Omental fat pad (tissue), 4 donors: ENCODE measurements around the gene CHST1. TPM values are rescaled to one million over a fixed set of nuclear protein-coding genes. Genes with fewer than 3 reads are reported as not detected.

Source experiments
- ATAC-seq: fragments of 150-250 bp; one replicate; pipeline ENCODE4 v1.9.1; 2016; ENCODE audit warnings: mild to moderate bottlenecking, moderate library complexity; ENCODE audit not compliant: low FRiP score
- DNase-seq: peaks from one replicate; pipeline ENCODE4 v3.0.0-alpha.2; 2019; ENCODE audit warnings: low spot score
- total RNA-seq, 4 donors: library from RNA; depleted of rRNA; stranded (reverse); fragments of >200 nt; gene quantifications; one replicate each; pipeline ENCODE4 v1.1.0, GENCODE V29; 2016
- TF ChIP-seq, protein P1 (sequence below), 3 donors: fragments of 450-650 bp; IDR thresholded peaks; one replicate each; pipeline ENCODE4 v1.5.1; 2016 to 2017; ENCODE audit warnings: antibody characterized with exemption in 3 of 3, mild to moderate bottlenecking in 3 of 3, moderate library complexity in 2 of 3

Gene CHST1
- total RNA-seq, 4 donors from 2014 or later: 0.37 to 8.4 (median 2.7) TPM

DNA sequence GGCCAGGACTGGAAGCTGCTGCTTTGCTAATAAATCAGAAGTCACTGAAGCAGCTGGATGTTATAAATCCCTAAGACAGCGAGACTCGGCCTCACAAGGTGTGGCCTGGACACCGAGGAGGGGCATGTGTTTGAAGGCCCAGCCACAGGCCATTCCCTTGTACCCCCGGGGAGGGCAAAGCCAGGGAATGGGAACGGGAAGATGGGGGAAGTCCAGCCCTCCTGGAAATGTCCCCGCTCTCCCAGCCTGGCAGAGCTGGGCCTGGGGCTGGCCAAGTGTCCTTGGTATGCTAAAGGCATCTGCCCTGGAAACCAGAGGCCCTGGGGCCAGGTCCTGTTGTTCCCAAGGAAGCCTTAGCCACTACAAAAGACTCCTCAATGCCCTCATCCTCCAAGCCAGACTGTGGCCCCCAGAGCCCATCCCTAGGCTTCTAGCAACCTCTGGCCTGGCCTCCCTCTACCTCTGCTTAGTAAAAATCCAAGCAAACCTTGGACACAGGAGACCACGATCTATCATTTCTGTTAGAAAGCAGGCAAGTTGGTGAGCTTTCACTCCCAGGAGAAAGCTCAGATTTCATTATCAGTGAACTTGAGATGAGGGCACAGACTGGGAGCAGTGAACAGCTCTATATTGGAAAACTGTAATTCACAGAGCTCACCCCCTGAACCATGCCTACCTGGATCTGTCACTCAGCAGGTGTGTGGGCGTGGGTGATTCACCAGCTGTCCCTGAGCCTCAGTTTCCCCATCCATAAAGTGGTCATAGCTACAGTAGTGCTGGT is 11.0 kb downstream of the CHST1 start:
- DNase-seq (no peak), ATAC-seq (no peak)
- TF ChIP-seq, protein P1, sequence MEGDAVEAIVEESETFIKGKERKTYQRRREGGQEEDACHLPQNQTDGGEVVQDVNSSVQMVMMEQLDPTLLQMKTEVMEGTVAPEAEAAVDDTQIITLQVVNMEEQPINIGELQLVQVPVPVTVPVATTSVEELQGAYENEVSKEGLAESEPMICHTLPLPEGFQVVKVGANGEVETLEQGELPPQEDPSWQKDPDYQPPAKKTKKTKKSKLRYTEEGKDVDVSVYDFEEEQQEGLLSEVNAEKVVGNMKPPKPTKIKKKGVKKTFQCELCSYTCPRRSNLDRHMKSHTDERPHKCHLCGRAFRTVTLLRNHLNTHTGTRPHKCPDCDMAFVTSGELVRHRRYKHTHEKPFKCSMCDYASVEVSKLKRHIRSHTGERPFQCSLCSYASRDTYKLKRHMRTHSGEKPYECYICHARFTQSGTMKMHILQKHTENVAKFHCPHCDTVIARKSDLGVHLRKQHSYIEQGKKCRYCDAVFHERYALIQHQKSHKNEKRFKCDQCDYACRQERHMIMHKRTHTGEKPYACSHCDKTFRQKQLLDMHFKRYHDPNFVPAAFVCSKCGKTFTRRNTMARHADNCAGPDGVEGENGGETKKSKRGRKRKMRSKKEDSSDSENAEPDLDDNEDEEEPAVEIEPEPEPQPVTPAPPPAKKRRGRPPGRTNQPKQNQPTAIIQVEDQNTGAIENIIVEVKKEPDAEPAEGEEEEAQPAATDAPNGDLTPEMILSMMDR (IDR thresholded peaks at IDR 0.05): no peak

DNA sequence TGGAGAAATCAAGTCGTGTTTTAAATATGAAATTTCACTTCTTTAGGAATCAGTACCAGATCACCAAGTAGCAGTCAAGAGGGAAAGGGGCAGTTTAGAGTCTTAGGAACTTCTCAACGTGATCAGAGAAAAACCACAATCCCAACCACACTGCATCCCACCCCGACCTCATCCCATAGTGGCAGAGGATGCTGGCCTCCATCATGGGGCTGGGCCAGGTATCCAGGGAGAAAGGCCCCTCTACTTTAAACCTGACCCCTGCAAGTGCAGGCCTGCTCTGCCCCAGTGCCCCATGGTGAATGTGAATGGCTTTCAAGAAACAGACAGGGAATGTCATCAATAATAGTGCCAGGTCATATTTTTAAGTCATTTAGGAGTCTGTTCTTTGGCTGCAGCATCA is 12.1 kb downstream of the CHST1 start:
- TF ChIP-seq, protein P1 (IDR thresholded peaks at IDR 0.05): no peak
- DNase-seq (no peak), ATAC-seq (no peak)

DNA sequence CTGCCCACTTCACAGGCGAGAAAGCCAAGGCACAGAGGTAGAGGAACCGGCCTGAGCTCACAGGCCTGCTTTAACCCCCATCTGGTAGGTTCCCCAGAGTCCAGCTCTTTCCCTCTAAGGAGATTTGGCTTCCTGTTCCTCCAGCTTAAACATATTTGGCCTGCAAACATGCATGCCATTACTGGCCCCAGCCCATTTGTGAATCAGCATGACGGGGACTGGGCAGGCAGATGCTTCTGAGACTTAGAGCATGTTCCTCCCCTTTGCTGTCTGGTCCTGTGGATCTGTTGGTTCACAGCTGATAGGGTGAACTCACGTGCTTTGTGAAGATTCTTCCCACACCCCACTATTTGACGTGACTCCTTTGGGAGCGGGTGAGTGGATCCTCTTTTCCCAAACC is 12.6 kb downstream of the CHST1 start:
- DNase-seq (no peak), ATAC-seq (no peak)
- TF ChIP-seq, protein P1 (IDR thresholded peaks at IDR 0.05): no peak

DNA sequence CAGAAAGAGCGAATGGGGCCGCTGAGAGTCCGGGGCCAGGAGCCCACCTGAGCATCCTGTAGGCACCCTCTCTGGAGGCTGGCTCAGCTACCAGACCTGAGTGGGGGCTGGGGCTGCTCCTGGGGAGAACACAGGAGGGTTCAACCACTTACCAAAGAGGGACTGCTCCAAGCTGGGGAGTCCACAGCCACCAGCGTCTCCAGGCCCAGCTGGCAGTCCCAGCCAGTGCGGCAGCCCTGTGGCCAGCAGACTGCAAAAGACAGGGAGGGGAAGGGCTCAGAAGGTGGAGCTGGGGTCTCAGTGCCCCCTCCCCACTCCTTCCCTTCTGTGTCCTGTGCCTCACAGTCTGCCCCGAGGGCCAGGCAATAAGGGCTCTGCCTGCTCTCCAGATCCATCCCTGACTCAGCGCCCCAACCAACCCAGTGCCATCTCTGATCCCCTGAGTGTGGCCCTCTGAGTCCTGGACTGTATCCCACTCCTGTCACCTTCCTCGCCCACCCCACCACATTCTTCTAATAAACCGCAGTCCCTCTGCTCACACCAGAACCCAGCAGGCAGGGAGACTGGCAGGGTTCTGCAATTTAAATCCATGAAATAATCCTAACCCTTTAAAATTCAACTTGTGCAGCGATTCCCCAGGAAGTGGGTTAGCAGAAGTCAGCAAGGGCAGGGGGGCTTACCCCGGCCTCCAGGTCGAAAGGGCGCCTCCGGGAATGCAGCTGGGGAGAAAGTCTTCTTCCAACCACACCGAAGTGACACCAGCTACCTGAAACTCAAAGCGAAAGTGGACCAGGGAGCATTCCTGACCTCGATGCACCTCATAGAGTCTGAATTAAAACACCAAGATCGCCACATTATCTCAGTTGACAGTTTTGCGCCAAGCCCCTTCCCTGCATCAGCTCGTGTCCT is 13.3 kb downstream of the CHST1 start:
- TF ChIP-seq, protein P1 (IDR thresholded peaks at IDR 0.05): no peak
- DNase-seq (no peak), ATAC-seq (no peak)

DNA sequence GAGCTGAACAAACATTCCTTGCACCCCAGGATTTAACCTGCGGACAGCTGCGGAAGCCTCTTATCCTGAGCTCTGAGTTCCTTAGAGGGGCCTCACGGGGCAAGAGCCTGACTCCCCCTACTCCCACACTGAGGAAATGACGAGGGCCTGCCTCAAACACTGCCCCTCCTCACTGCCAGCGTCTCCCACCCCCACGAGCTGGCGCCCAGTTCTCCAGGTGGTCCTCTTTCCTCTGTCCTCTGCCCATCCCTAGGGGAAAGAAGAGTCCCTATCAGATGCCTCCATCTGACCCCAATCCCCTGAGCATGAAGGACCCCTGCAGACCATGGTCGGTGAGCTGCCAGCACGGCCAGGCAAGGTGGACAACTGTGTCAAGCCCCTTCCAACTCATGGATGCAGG is 14.3 kb downstream of the CHST1 start:
- DNase-seq: no peak
- no peak for ATAC-seq
- TF ChIP-seq, protein P1 (IDR thresholded peaks at IDR 0.05): no peak

DNA sequence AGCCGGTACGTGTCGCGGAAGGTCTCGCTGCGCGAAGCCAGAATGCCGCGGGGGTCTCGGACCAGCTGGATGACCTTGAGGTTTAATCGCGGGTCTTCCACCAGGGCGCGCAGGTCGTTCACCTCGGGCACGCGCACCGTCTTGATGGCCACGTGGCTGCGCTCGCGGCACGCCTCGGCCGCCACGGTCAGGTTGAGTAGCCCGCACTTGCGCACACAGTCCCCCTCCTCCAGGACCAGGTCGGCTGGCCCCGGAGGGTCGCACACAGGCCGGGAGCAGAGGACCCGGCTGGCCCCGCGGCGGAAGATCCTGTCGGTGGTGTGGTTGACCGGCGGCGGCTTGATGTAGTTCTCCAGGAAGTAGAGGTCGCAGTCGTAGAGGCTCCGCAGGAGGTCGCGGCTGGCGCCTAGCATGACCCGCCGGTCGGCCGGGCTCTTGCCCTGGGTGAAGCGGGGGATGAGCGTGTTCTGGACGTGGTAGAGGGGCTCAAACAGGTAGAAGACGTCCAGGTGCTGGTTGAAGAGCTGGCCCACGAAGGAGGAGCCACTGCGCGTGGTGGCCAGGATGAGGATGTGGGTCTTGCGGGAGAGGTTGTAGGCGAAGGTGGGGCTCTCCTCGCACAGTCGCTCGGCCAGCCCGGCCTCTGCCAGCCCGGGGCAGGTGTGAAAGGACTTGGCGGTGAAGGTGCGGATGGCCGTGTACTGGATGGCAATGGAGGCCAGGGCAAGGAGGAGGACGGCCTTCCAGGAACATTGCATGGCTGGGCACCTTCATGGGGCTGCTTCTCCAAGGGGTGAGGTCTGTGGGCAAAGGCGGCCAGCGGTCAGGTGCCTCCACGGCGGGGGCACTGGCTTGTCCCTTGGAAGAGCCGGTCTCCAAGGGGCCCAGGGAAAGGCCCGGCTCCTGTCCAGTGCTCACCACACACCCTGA is 15.0 kb downstream of the CHST1 start:
- ATAC-seq (no peak), DNase-seq (no peak)
- TF ChIP-seq, protein P1 (IDR thresholded peaks at IDR 0.05): no peak
